NCI-H2196 (cell line): ENCODE measurements around the gene PPOX.

Experiments used
- DNase-seq: peaks from one replicate; lab custom pipeline; 2025; ENCODE audit not compliant: unreplicated experiment; lab: John Stamatoyannopoulos, UW

The PPOX gene

GRCh38 chr1:161175771-161176453 lies 9.7 kb downstream of the PPOX start:
- DNase-seq, result no peak

- DNase-seq, result no peak
Observed at GRCh38 chr1:161176468-161177111, 10.4 kb downstream of the PPOX start.

DNA sequence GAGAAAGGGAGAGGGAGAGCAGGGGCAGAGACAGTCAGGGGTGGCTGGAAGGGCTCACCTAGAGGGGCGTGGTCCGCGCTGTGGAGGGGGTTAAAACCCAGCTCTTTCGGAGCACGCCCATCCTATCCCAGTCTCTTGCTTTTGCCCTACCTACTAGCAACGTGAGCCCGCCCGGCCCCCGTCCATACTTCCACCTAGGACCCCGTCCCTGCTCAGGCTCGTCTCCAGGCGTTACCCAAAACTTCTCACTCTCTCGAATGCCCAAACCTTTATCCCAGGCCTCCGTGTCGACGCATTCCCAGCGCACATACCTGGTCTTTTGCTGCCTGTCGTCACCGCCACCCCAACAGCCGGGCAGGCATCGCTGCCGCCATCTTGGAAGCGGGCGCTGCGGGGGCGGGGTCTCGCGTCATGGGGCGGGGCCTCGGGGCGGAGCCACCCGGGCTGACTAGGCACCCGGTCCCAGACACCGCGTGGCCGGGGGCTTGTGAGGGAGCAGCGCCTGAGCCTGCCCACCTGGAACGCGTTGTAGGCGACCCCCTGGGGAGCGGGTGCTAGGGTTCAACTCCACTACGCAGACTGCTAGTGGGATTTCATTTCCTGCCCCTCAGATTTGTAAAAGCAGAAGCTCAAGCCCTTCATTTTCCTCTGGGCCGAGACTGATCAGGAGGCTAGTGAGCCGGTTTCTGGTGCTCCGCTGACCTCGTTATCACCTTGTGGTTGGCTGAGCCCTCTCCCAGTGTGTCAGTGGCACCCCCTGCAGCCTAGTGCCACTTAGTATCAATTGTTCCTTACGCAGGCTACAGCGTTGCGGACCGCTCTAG lies 11.1 kb downstream of the PPOX start, which contains the start of gene B4GALT3:
Gene B4GALT3, minus strand, starts transcription at position 396 of the 824 bp plus-strand sequence. CDS start 1,447 bp downstream, outside the sequence.
- peak; percentile 77 for DNase-seq

GRCh38 chr1:161177936-161178244 lies 11.7 kb downstream of the PPOX start:
- DNase-seq, result no peak

DNA sequence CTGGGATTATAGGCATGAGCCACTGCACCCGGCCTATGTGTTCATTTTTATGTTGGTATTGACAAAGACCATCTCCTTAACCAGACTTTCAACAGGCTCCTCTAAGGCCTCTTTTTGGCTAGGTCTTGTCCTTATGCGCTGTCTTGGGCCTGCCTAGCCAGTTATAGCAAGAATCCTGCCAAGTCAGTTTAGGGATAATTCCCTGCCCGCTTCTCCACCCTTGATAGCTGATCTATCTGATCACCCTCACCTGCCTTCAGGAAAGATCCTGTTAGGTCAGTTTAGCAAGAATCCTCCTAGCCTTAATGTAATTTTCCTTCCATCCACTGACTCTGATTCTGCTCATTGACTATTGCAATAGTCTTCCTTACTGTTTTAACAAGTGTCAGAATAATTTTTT lies 13.5 kb downstream of the PPOX start:
- no peak for DNase-seq

DNA sequence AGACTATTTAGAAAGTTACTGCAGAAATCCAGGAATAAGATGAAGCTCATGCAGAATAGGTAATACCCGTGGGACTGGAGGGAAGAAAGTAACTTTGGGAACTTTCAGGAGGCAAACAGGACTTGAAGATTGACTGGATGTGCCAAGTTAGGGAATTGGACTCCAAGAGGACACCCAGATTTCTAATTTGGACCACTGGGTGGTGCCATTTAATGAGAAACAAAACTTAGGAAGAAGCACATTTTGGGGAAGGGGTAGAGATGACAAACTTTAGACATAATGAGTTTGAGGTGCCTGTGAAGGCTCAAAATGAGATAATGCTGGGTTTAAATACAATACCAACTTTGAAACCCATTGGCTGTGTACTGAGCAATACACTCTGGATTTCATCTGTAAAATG lies 14.4 kb downstream of the PPOX start:
- DNase-seq, result no peak

DNA sequence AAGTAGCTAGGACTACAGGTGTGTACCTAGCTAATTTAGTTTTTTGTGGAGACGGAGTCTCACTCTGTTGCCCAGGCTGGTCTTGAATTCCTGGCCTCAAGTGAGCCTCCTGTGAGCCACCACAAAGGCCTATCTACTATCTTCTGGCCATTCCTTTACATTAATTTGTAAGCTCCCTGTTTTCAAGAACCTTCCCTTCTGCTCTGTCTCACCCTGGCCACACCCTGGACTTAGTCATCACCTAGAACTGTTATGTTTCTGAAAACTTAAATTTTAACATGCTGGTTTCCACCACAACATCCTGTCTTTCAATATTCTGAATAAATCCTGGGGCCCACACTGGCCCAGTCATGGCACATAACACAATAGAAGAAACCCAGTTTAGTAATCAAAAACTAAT lies 16.0 kb downstream of the PPOX start:
- no peak for DNase-seq

GRCh38 chr1:161185282-161185682 lies 19.1 kb downstream of the PPOX start:
- peak; percentile 46 for DNase-seq

DNA sequence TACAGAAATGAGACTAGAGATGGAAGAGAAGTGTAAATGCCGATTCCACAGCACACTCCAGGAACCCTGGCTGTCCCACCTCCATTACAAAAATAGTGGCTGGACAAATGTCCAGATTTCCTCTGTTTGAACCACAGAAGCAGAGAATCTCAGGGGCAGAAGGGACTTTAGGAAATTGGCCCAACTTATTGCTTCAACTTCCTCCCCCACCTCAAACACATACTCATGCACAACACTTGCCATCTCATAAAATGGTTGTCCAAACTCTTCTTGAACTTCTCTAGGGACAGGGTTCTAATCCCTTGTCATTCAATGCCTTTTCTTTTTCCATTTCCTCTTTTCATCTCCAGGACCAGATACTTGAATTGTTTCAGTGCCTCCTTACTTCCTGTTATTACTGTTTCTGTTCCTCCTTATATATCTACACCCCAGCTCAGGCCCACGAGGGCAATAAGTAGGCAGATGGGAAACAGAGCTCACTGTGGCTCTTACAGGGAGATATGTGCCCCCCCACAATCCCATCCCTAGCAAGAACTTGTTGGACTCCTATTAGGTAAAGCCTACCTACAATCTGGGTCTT lies 19.6 kb downstream of the PPOX start:
- DNase-seq, result no peak

- DNase-seq, result no peak
Observed at GRCh38 chr1:161187311-161187710, 21.1 kb downstream of the PPOX start.

- DNase-seq, result no peak
Observed at GRCh38 chr1:161188381-161188780, 22.2 kb downstream of the PPOX start.

DNA sequence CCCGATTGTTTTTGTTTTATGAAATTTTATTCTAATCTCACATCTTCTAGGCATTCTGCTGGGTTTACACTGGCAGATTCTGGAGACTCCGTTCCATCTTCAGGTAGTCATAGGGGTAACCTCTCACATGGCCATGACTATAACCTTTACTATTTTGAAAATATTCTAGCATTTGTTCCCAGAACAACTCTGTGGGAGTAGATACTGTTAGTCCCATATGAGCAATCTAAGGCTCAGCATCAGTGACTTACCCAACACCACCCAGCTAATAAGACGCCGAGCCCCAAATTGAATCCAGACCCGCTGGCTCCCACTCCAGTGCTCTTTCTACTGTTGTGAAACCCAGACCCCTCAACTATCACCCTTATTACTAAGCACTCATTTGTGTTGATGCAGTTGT lies 22.8 kb downstream of the PPOX start:
- DNase-seq, result no peak

DNA sequence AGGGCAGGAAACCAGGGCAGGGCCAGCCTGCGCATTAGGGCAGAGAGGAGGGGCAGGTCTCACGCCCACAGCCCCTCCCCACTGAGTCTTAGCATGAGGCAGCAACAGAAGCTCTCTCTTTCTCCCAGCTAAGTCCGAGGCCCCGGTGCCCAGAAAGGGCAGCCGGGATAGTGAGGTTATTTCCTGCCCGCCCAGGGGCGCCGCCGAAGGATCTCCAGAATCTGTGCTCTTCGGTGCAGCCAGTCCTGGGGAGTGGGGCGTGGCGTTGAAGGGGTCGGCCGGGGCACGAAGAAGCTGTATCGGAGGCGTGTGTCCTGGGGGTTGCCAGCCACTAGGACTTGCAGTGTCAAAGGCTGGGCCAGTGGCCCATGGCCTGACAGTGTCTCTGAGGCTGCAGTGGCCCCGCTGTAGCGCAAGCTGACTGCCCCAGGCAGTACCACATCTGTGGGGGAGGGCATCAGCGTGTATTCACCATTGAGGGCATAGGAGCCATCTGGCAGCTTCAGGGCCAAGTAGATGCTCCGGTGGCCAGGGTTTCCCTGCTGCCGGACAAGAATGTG lies 24.8 kb downstream of the PPOX start:
- no peak for DNase-seq

DNA sequence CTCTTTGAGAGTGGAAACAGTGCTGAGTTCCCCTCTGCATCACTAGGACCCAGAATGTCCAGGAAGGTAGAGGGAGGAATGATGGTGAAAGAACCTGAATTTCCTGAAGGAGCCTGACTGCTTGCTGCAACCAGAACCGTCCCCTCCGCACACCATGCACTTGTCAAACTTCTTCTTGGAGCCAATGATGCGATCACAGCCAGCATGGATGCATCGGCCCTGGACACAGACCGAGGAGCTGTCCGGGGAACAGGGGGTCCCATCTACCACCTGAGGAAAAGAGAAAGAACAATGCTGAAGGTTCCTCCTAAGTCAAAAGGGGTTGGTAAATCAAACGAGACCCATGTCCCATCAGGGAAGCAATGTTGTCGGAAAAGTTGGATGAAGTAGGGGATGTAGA lies 25.7 kb downstream of the PPOX start:
- DNase-seq, result no peak

GRCh38 chr1:161192476-161193465 lies 26.5 kb downstream of the PPOX start:
- peak; percentile 75 for DNase-seq

- DNase-seq, result no peak
Observed at GRCh38 chr1:161193561-161194235, 27.5 kb downstream of the PPOX start.

DNA sequence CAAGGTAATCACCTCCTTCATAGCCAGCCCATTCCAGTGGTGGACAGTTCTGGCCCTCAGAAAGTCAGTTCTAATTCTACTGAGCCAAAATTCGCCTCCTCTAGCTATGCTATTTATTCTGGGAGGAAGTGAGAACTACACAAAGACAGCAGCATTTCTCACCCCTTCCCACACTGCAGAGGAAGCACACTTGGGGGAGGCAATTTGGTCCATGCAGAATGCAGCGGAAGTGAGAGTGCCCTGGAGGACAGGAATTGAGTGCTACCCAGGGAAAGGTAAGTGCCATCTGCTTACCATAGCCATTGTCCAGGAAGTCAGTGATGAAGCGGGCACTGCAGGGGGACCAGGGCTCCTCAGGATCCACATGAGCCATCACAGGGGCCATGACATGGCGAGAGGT lies 28.9 kb downstream of the PPOX start:
- no peak for DNase-seq

DNA sequence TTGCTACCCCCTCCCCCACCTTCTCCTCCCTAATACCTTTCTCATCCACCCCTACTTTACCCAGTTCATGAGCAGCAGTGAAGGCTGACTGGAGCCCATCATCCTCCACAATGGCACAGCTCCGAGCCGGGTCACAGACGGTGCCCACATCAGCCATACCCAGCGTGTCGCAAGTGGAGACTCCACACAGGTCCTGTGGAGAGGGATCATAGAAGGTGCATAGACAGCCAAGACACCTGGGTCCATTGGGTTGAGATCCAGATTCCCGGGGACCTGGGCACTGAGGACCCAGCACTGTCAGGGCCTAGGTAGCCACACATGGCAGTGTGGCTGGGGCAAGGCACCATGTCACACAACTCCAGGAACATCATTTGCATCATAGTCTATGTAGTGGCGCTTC lies 29.9 kb downstream of the PPOX start:
- no peak for DNase-seq

GRCh38 chr1:161196521-161197451 lies 30.6 kb downstream of the PPOX start:
- no peak for DNase-seq
